H7 (cell line): Measurements from ENCODE around the gene TMEM239. TPM values are rescaled to one million over a fixed set of nuclear protein-coding genes. Genes with fewer than 3 reads are reported as not detected.
A peak's percentile ranks its signal among the peaks of the same experiment; 100 is the strongest.
"Not testable (repeated sequence)": the region's sequence is repeated elsewhere in the genome, so short reads cannot be mapped to it uniquely, and the experiment has no call there.

Experiments used
- DNase-seq: peaks from one replicate; pipeline ENCODE4 v3.0.0; 2012
- H3K27me3 ChIP-seq: 2 replicates; pipeline ENCODE4 v1.6.0; 2011; ENCODE audit warnings: mild to moderate bottlenecking, low read length; ENCODE audit not compliant: control insufficient read depth, insufficient read depth
- H3K36me3 ChIP-seq: replicated peaks from 2 replicates; pipeline ENCODE4 v1.5.1; 2011; ENCODE audit warnings: low read length; ENCODE audit not compliant: control insufficient read depth, insufficient read depth
- H3K4me3 ChIP-seq: 2 replicates; pipeline ENCODE4 v1.5.1; 2011; ENCODE audit warnings: low read depth, mild to moderate bottlenecking, control low read depth, low read length, moderate library complexity; ENCODE audit not compliant: insufficient read depth
- total RNA-seq: library from RNA; depleted of rRNA; stranded (reverse); fragments of >200 nt; shearing (Covaris generic); gene quantifications from 2 replicates; pipeline ENCODE4 v1.2.3, GENCODE V29; 2014

The TMEM239 gene
- total RNA-seq, 1 experiment from 2014 or later: not detected

- Histone ChIP-seq H3K36me3 (no peaks in the 10 kb centered on the region), H3K4me3 (no peak overlapping the region), H3K27me3 (peaks cover 21% of the 10 kb centered on the region)
- no peak for DNase-seq
Measured at GRCh38 chr20:2825761-2826160, 9.6 kb downstream of the TMEM239 start.

GRCh38 chr20:2826655-2827054 lies 10.5 kb downstream of the TMEM239 start:
- no peaks in the 10 kb centered on the region for H3K36me3 ChIP-seq
- H3K4me3 ChIP-seq: no peak overlapping the region
- peaks cover 12% of the 10 kb centered on the region for H3K27me3 ChIP-seq
- no peak for DNase-seq

- Histone ChIP-seq H3K4me3 (no peak overlapping the region), H3K36me3 (no peaks in the 10 kb centered on the region), H3K27me3 (peaks cover 5% of the 10 kb centered on the region; the same call in 1 of the 2 replicates)
- DNase-seq: no peak
Measured at GRCh38 chr20:2829376-2829775, 13.2 kb downstream of the TMEM239 start.

- H3K27me3 ChIP-seq, DNase-seq, H3K36me3 ChIP-seq, H3K4me3 ChIP-seq: not testable (repeated sequence)
Measured at GRCh38 chr20:2831206-2831605, 15.0 kb downstream of the TMEM239 start.

GRCh38 chr20:2833761-2834160 lies 17.6 kb downstream of the TMEM239 start:
- no peaks in the 10 kb centered on the region; the same call in 1 of the 2 replicates for H3K36me3 ChIP-seq
- no peak overlapping the region for H3K4me3 ChIP-seq

GRCh38 chr20:2834401-2835110 lies 18.4 kb downstream of the TMEM239 start:
- DNase-seq: no peak
- no peak overlapping the region for H3K4me3 ChIP-seq
- H3K36me3 ChIP-seq: no peaks in the 10 kb centered on the region; the same call in 1 of the 2 replicates
- H3K27me3 ChIP-seq: peaks cover 7% of the 10 kb centered on the region

More at GRCh38 chr20:2833761-2834160, 17.6 kb downstream of the TMEM239 start:
- no peak for DNase-seq
- H3K27me3 ChIP-seq: peaks cover 1% of the 10 kb centered on the region; the same call in 1 of the 2 replicates

- H3K36me3 ChIP-seq: no peaks in the 10 kb centered on the region; the same call in 1 of the 2 replicates
- no peak overlapping the region for H3K4me3 ChIP-seq
- no peak for DNase-seq
- H3K27me3 ChIP-seq: peaks cover 14% of the 10 kb centered on the region
Measured at GRCh38 chr20:2835331-2835796, 19.2 kb downstream of the TMEM239 start.

- no peak for DNase-seq
- Histone ChIP-seq H3K36me3 (no peaks in the 10 kb centered on the region; the same call in 1 of the 2 replicates), H3K27me3 (peaks cover 14% of the 10 kb centered on the region), H3K4me3 (no peak overlapping the region)
Measured at GRCh38 chr20:2836035-2836434, 19.9 kb downstream of the TMEM239 start.

- Histone ChIP-seq H3K4me3 (no peak overlapping the region), H3K27me3 (peaks cover 14% of the 10 kb centered on the region), H3K36me3 (no peaks in the 10 kb centered on the region; the same call in 1 of the 2 replicates)
- DNase-seq: no peak
Measured at GRCh38 chr20:2837221-2837960, 21.2 kb downstream of the TMEM239 start.

GRCh38 chr20:2838170-2838797 lies 22.1 kb downstream of the TMEM239 start:
- H3K36me3 ChIP-seq: no peaks in the 10 kb centered on the region; the same call in 1 of the 2 replicates
- peak; percentile 12 for DNase-seq
- H3K27me3 ChIP-seq: peaks cover 14% of the 10 kb centered on the region
- no peak overlapping the region for H3K4me3 ChIP-seq

GRCh38 chr20:2838847-2839671 lies 22.9 kb downstream of the TMEM239 start:
- DNase-seq: peak; percentile 20
- Histone ChIP-seq H3K4me3 (no peak overlapping the region), H3K27me3 (peaks cover 14% of the 10 kb centered on the region)

GRCh38 chr20:2839732-2840137 lies 23.6 kb downstream of the TMEM239 start:
- peaks cover 14% of the 10 kb centered on the region for H3K27me3 ChIP-seq
- H3K36me3 ChIP-seq: no peaks in the 10 kb centered on the region; the same call in 1 of the 2 replicates
- peak overlapping the region; percentile 75 for H3K4me3 ChIP-seq
- DNase-seq: no peak

More at GRCh38 chr20:2838847-2839671, 22.9 kb downstream of the TMEM239 start:
- H3K36me3 ChIP-seq: no peaks in the 10 kb centered on the region; the same call in 1 of the 2 replicates

- DNase-seq: peak; percentile 98
- Histone ChIP-seq H3K4me3 (peak within 1 kb of the TSS; percentile 75), H3K36me3 (no peaks in the 10 kb centered on the region; the same call in 1 of the 2 replicates), H3K27me3 (peaks cover 14% of the 10 kb centered on the region)
Measured at GRCh38 chr20:2840138-2840966, 24.2 kb downstream of the TMEM239 start, which contains the start of the genes PCED1A and VPS16. TSS of gene PCED1A (minus strand) at chr20:2840655. CDS start at chr20:2839912, 743 bp downstream. TSS of gene VPS16 (plus strand) at chr20:2840745. CDS start at chr20:2840775, 30 bp downstream.
